Progenitor cell of endocrine pancreas (in vitro differentiated cells): Measurements from ENCODE around the gene PHF12. TPM values are rescaled to one million over a fixed set of nuclear protein-coding genes. Genes with fewer than 3 reads are reported as not detected.

ENCODE experiments used
- DNase-seq: peaks from one replicate; pipeline ENCODE4 v3.0.0; 2021; ENCODE audit warnings: low spot score; ENCODE audit not compliant: unreplicated experiment
- H3K27ac Mint-ChIP-seq: 2 replicates; pipeline ENCODE4 v1.8.0; 2021; ENCODE audit warnings: mild to moderate bottlenecking, moderate library complexity, mixed read lengths
- H3K27me3 Mint-ChIP-seq: 2 replicates; pipeline ENCODE4 v1.8.0; 2021; ENCODE audit warnings: mixed read lengths
- H3K36me3 Mint-ChIP-seq: 2 replicates; pipeline ENCODE4 v1.8.0; 2022; ENCODE audit warnings: mixed read lengths; ENCODE audit not compliant: insufficient read depth
- H3K4me1 Mint-ChIP-seq: 2 replicates; pipeline ENCODE4 v1.8.0; 2021; ENCODE audit warnings: low read depth, mixed read lengths
- H3K4me3 Mint-ChIP-seq: 2 replicates; pipeline ENCODE4 v1.8.0; 2021; ENCODE audit warnings: low read depth, mild to moderate bottlenecking, moderate library complexity, mixed read lengths
- H3K9me3 Mint-ChIP-seq: 2 replicates; pipeline ENCODE4 v1.8.0; 2021; ENCODE audit warnings: low read depth, mixed read lengths
- CTCF ChIP-seq: fragments of 200-600 bp; sonication (generic); IDR thresholded peaks from one replicate; pipeline ENCODE4 v1.5.0; 2021; ENCODE audit warnings: antibody characterized with exemption, mild to moderate bottlenecking; ENCODE audit not compliant: unreplicated experiment
- total RNA-seq: library from RNA; stranded (reverse); gene quantifications from 2 replicates; pipeline ENCODE4 v1.2.1, GENCODE V29; 2021

Gene PHF12
- total RNA-seq, 1 donor from 2014 or later, result 71.8 TPM

DNA sequence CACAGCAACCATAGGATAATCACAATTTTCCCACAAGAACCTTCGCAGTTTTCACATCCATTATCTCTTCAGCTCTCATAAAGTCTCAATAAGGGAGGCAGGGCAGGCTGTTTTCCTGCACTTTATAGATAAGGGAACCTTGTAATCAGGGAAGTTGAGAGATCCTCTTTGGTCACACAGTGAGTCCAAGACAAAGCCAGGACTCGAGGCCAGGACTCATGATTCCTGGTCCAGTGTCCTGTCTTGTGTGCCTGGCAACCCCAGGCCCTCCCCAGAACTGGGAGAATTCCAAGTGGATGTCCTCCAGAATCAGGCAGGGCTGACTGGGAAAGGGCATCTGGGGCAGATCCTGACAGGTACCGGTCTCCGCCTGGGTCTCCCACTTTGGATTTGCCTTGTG lies 23.1 kb upstream of the PHF12 start:
- H3K27ac Mint-ChIP-seq, result no peak overlapping the region

GRCh38 chr17:28973425-28973824 lies 22.1 kb upstream of the PHF12 start:
- TF ChIP-seq CTCF, result no peak
- Mint-ChIP-seq H3K27ac (no peak overlapping the region), H3K4me1 (peaks cover 30% of the 10 kb centered on the region)

More for the DNA sequence above, 23.1 kb upstream of the PHF12 start:
- no peak overlapping the region for H3K4me3 Mint-ChIP-seq
- DNase-seq, result no peak
- H3K4me1 Mint-ChIP-seq, result peaks cover 22% of the 10 kb centered on the region
- no peak for TF ChIP-seq CTCF
- H3K27me3 Mint-ChIP-seq, result peaks cover 53% of the 10 kb centered on the region
- H3K36me3 Mint-ChIP-seq, result no peaks in the 10 kb centered on the region
- no peaks in the 10 kb centered on the region for H3K9me3 Mint-ChIP-seq

GRCh38 chr17:28972437-28972836 lies 21.1 kb upstream of the PHF12 start:
- Mint-ChIP-seq H3K36me3 (no peaks in the 10 kb centered on the region), H3K27ac (no peak overlapping the region), H3K4me1 (peaks cover 36% of the 10 kb centered on the region), H3K9me3 (no peaks in the 10 kb centered on the region), H3K4me3 (no peak overlapping the region), H3K27me3 (peaks cover 37% of the 10 kb centered on the region)
- no peak for DNase-seq
- TF ChIP-seq CTCF, result no peak

More at GRCh38 chr17:28973425-28973824, 22.1 kb upstream of the PHF12 start:
- DNase-seq, result no peak
- Mint-ChIP-seq H3K36me3 (no peaks in the 10 kb centered on the region), H3K9me3 (no peaks in the 10 kb centered on the region), H3K4me3 (no peak overlapping the region), H3K27me3 (peaks cover 44% of the 10 kb centered on the region)

DNA sequence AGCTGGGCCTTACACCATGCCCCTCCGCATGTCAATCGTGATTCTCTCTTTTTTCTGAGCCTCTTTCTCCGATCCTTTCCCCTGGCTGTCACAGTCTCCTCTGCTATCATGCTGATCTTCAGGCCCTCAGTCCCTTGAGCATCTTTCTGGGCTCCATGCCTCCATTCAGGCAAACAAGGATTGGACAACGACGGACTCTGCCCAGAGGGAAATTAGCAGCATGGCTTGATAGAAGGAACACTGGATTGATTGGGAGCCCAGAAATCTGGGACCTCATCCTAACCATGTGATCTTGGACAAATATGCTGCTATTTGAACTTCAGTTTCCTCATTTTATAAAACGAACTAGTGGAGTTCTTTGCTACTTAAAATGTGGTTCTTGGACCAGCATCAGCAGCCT lies 19.6 kb upstream of the PHF12 start:
- H3K4me3 Mint-ChIP-seq, result no peak overlapping the region
- DNase-seq, result no peak
- H3K36me3 Mint-ChIP-seq, result no peaks in the 10 kb centered on the region
- H3K4me1 Mint-ChIP-seq, result peaks cover 42% of the 10 kb centered on the region
- H3K27ac Mint-ChIP-seq, result no peak overlapping the region
- H3K9me3 Mint-ChIP-seq, result no peaks in the 10 kb centered on the region
- peaks cover 27% of the 10 kb centered on the region for H3K27me3 Mint-ChIP-seq
- TF ChIP-seq CTCF, result no peak

DNA sequence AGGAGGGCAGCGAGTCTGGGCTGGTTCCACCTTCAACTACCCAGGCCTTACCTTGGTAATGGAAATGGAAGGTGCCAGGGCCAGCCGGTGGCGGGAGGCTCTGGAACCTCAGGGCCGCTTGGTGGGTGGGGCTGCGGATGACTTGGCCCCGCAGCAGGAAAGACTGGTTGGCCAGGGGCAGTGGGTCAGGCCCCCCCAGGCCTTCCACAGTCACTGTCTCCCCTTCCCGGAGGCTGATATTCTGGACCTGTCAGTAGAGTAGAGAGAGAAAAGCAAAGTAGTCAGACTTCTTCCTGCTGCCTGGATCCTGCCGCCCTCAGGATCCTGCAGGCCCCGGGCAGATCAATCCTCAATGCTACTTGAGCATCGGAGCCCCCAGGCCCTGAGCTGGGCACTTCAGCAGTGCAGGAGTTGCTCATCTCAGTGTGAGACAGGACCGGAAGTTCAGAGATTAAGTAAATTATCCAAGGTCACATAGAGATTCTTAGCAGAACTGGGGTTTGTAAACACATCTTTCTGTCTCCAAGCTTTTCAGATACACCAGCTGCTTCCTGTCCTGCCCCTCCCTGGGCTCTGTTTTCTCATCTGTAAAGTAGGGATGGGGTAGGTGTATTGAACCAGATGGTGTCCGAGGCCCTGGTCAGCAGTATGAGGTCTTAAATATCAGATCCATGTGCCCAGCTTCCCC lies 18.5 kb upstream of the PHF12 start:
- H3K4me1 Mint-ChIP-seq, result peaks cover 43% of the 10 kb centered on the region
- no peak for TF ChIP-seq CTCF
- DNase-seq, result no peak
- no peak overlapping the region for H3K27ac Mint-ChIP-seq
- no peaks in the 10 kb centered on the region for H3K9me3 Mint-ChIP-seq
- no peak overlapping the region for H3K4me3 Mint-ChIP-seq
- H3K36me3 Mint-ChIP-seq, result no peaks in the 10 kb centered on the region
- H3K27me3 Mint-ChIP-seq, result peaks cover 27% of the 10 kb centered on the region
